Stimulated activated CD4-positive, alpha-beta T cell treated with anti-CD3 and anti-CD28 coated beads, Interleukin-1b, Interleukin-23, amount 100 ng/mL, for 1 hour (primary cell): ENCODE results near the gene CD3D.

Source experiments
- DNase-seq, 2 donors: peaks; one replicate each; pipeline ENCODE4 v3.0.0-alpha.2; 2020; ENCODE audit warnings: low read depth in 2 of 2

CD3D gene

GRCh38 chr11:118301600-118302195, 40.8 kb downstream of the CD3D start:
- DNase-seq = no peak

- no peak for DNase-seq
Observed at GRCh38 chr11:118295815-118296454, 46.6 kb downstream of the CD3D start.

GRCh38 chr11:118295199-118295598, 47.3 kb downstream of the CD3D start:
- DNase-seq = no peak

GRCh38 chr11:118294053-118294452, 48.5 kb downstream of the CD3D start:
- no peak for DNase-seq

- no peak for DNase-seq
Observed at GRCh38 chr11:118291477-118292135, 50.9 kb downstream of the CD3D start.

- DNase-seq = no peak
Observed at GRCh38 chr11:118290923-118291322, 51.6 kb downstream of the CD3D start.

GRCh38 chr11:118289401-118289800, 53.1 kb downstream of the CD3D start:
- no peak for DNase-seq
